SK-MEL-5 (cell line): ENCODE data around the gene IFI16. TPM values are rescaled to one million over a fixed set of nuclear protein-coding genes. Genes with fewer than 3 reads are reported as not detected.
"Not testable (repeated sequence)": the region's sequence is repeated elsewhere in the genome, so short reads cannot be mapped to it uniquely, and the experiment has no call there.

ENCODE experiments used
- DNase-seq: peaks from one replicate; pipeline ENCODE4 v3.0.0-alpha.2; 2016; ENCODE audit warnings: low read depth, low spot score
- in situ Hi-C: cut with HindIII; loops from 2 replicates; pipeline ENCODE4 v1.10.0; 2016; ENCODE audit warnings: low sequenced_read_pairs, high pct_unique_total_duplicates, low pct_unique_long_range_greater_than_20kb
- total RNA-seq: library from RNA; depleted of rRNA; stranded (reverse); fragments of >200 nt; shearing (Covaris generic); gene quantifications from 2 replicates; pipeline ENCODE4 v1.2.3, GENCODE V29; 2014

The IFI16 gene
- total RNA-seq, 1 experiment from 2014 or later: 91.7 TPM

- in situ Hi-C loops: no loop called here
Observed at GRCh38 chr1:159081626-159082025, 71.9 kb downstream of the IFI16 start.

GRCh38 chr1:159083013-159083412, 73.3 kb downstream of the IFI16 start:
- DNase-seq: no peak
- in situ Hi-C loops: no loop called here

More at GRCh38 chr1:159081626-159082025, 71.9 kb downstream of the IFI16 start:
- DNase-seq: no peak

- DNase-seq: no peak
- in situ Hi-C loops: no loop called here
Observed at GRCh38 chr1:159084152-159084551, 74.4 kb downstream of the IFI16 start.

GRCh38 chr1:159084867-159085266, 75.2 kb downstream of the IFI16 start:
- no peak for DNase-seq
- in situ Hi-C loops: no loop called here

- in situ Hi-C loops: no loop called here
Observed at GRCh38 chr1:159088050-159088449, 78.3 kb downstream of the IFI16 start.

GRCh38 chr1:159088546-159089183, 79.0 kb downstream of the IFI16 start:
- no peak for DNase-seq
- in situ Hi-C loops: no loop called here

More at GRCh38 chr1:159088050-159088449, 78.3 kb downstream of the IFI16 start:
- DNase-seq: no peak

- peak; percentile 60 for DNase-seq
Observed at GRCh38 chr1:159089184-159089791, 79.6 kb downstream of the IFI16 start.

GRCh38 chr1:159090286-159091179, 80.8 kb downstream of the IFI16 start:
- in situ Hi-C loops: no loop called here
- peak; percentile 15 for DNase-seq

More at GRCh38 chr1:159089184-159089791, 79.6 kb downstream of the IFI16 start:
- in situ Hi-C loops: no loop called here

- in situ Hi-C loops: no loop called here
- DNase-seq: no peak
Observed at GRCh38 chr1:159091180-159091560, 81.5 kb downstream of the IFI16 start.

GRCh38 chr1:159091607-159092031, 81.9 kb downstream of the IFI16 start:
- in situ Hi-C loops: no loop called here
- no peak for DNase-seq

- in situ Hi-C loops: no loop called here
- no peak for DNase-seq
Observed at GRCh38 chr1:159092036-159092760, 82.5 kb downstream of the IFI16 start.

GRCh38 chr1:159098596-159098995, 88.9 kb downstream of the IFI16 start:
- DNase-seq: peak; percentile 67
- in situ Hi-C loops: no loop called here

- in situ Hi-C loops: no loop called here
- no peak for DNase-seq
Observed at GRCh38 chr1:159100589-159100988, 90.9 kb downstream of the IFI16 start.

GRCh38 chr1:159103021-159103420, 93.3 kb downstream of the IFI16 start:
- DNase-seq, in situ Hi-C loops: not testable (repeated sequence)
